Panc1 (cell line): ENCODE results near the gene GSC2. TPM values are rescaled to one million over a fixed set of nuclear protein-coding genes. Genes with fewer than 3 reads are reported as not detected.

ENCODE experiments used
- ATAC-seq: fragments of 200-7000 bp; cut with Tn5 transposase; 2 replicates; pipeline ENCODE4 v1.9.1; 2020; ENCODE audit warnings: mild to moderate bottlenecking, moderate library complexity
- BruUV-seq: library from RNA; stranded (reverse); fragments of 400-500 nt; replicated peaks from 2 replicates; lab custom pipeline; 2021; lab: Mats Ljungman, UMichigan
- CTCF ChIA-PET: fragments of 300-600 bp; sonication (Branson Sonifier 250); formaldehyde crosslinking; loops from one replicate; lab custom pipeline; 2022; ENCODE audit warnings: antibody characterized with exemption; lab: Charles Lee
- POLR2A ChIA-PET: fragments of 300-600 bp; sonication (Branson Sonifier 250); formaldehyde crosslinking; loops from one replicate; lab custom pipeline; 2022; ENCODE audit warnings: antibody characterized with exemption; lab: Charles Lee
- DNase-seq: peaks from one replicate; pipeline ENCODE4 v3.0.0-alpha.2; 2010; ENCODE audit warnings: low read depth, low spot score
- H3K27ac ChIP-seq: 2 replicates; pipeline ENCODE4 v1.5.1; 2011; ENCODE audit warnings: mild to moderate bottlenecking, low read length, inconsistent platforms
- H3K27me3 ChIP-seq: fragments of 200-500 bp; sonication (Bioruptor generic); 2 replicates; pipeline ENCODE4 v1.6.0; 2014; ENCODE audit warnings: low read length, inconsistent platforms; ENCODE audit not compliant: control insufficient read depth, insufficient read depth
- H3K36me3 ChIP-seq: fragments of 200-500 bp; sonication (Bioruptor generic); 2 replicates; pipeline ENCODE4 v1.5.1; 2014; ENCODE audit warnings: inconsistent platforms, mild to moderate bottlenecking, low read length, moderate library complexity; ENCODE audit not compliant: control insufficient read depth, insufficient read depth
- H3K4me1 ChIP-seq: 2 replicates; pipeline ENCODE4 v1.5.1; 2011; ENCODE audit warnings: inconsistent platforms, mild to moderate bottlenecking, low read length, moderate library complexity; ENCODE audit not compliant: control insufficient read depth, insufficient read depth
- H3K4me3 ChIP-seq, 2 experiments: 2 replicates each; pipeline ENCODE4 v1.5.1; 2011 to 2012; ENCODE audit warnings: low read depth in 2 of 2, low read length in 2 of 2, mild to moderate bottlenecking in 2 of 2, inconsistent platforms in 1 of 2, moderate library complexity in 1 of 2
- H3K9me3 ChIP-seq: fragments of 200-500 bp; sonication (Bioruptor generic); 2 replicates; pipeline ENCODE4 v1.5.1; 2014; ENCODE audit warnings: low read depth, mild to moderate bottlenecking, inconsistent platforms, low read length, moderate library complexity; ENCODE audit not compliant: control insufficient read depth, insufficient read depth
- POLR2AphosphoS5 ChIP-seq: IDR thresholded peaks from 2 replicates; pipeline ENCODE4 v1.6.1; 2012; ENCODE audit warnings: mild to moderate bottlenecking, low read depth, low read length, moderate library complexity
- SIN3A ChIP-seq: IDR thresholded peaks from 2 replicates; pipeline ENCODE4 v1.6.1; 2012; ENCODE audit warnings: low read depth, mild to moderate bottlenecking, low read length, moderate library complexity, borderline replicate concordance; ENCODE audit not compliant: insufficient read depth
- TCF7L2 ChIP-seq: IDR thresholded peaks from 2 replicates; pipeline ENCODE4 v1.6.1; 2011; ENCODE audit warnings: mild to moderate bottlenecking, low read depth, low read length, inconsistent platforms
- in situ Hi-C: cut with HindIII; loops from 2 replicates; pipeline ENCODE4 v1.10.0; 2016; ENCODE audit warnings: low sequenced_read_pairs, low pct_unique_long_range_greater_than_20kb
- intact Hi-C: fragments of 100-400 bp; cut with micrococcal nuclease; formaldehyde crosslinking; loops from one replicate; pipeline ENCODE4 v1.10.0; 2022; ENCODE audit not compliant: unreplicated experiment
- total RNA-seq: library from RNA; stranded (reverse); gene quantifications from one replicate; pipeline ENCODE4 v1.2.1, GENCODE V29; 2021; ENCODE audit not compliant: unreplicated experiment
- TF ChIP-seq, protein P1 (sequence below), 2 experiments: IDR thresholded peaks; 2 replicates each; pipeline ENCODE4 v1.6.1; 2011 to 2012; ENCODE audit warnings: low read depth in 2 of 2, control low read depth in 1 of 2, low read length in 1 of 2, mild to moderate bottlenecking in 1 of 2, moderate library complexity in 1 of 2; ENCODE audit not compliant: insufficient read depth in 1 of 2
- TF ChIP-seq, protein P2 (sequence below): fragments of 450-650 bp; IDR thresholded peaks from 2 replicates; pipeline ENCODE4 v1.5.1; 2017; ENCODE audit warnings: mild to moderate bottlenecking

GSC2 gene
- total RNA-seq, 1 experiment from 2014 or later: 0.23 TPM

DNA sequence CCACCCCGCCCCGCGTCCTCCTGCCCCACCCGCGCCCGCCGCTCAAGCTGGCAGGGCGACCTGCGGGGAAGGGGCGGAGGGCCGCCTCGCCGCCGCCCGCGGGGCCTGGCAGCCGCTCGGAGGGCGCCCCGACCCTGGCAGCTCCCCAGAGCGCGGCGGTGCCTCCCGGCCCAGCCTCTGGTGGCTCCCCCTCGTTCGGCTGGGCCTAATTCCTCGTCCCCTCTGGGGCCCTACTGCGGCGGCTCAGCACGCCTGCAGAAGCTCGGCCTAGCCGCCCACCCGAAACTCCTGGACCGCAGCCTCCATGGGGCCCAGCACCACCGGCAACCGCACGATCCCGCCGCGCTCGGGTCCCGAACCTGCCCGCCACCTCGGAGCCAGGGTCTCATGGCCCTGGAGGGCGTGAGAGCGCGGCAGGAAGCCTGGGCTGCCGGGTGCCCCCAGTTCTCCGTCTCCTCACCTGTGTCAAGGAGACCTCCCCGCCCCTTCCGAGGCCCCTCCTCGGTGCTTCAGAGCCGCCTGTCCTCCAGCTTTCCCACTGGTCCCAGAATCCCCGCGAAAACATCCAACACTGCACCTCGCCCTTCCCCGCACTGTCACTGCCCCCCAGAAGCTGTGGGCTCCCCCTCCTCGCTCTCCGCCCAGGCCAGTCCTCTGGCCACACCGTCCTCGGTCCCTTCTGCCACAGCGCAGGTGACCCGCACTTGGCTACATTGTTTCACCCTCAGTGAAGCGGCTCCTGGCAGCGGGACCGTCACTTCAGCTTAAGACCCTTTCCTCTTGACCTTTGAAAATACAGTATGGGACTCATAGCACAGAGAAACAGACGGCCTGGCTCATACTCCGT lies 613 bp upstream of the GSC2 start:
- ATAC-seq: no peak
- no TSS peak for BruUV-seq
- Histone ChIP-seq H3K27me3 (no peaks in the 10 kb centered on the region; the same call in 1 of the 2 replicates), H3K4me1 (no peaks in the 10 kb centered on the region), H3K4me3 (no peak overlapping the region), H3K36me3 (no peaks in the 10 kb centered on the region), H3K27ac (no peak overlapping the region), H3K9me3 (no peaks in the 10 kb centered on the region)
- TF ChIP-seq, protein P1, sequence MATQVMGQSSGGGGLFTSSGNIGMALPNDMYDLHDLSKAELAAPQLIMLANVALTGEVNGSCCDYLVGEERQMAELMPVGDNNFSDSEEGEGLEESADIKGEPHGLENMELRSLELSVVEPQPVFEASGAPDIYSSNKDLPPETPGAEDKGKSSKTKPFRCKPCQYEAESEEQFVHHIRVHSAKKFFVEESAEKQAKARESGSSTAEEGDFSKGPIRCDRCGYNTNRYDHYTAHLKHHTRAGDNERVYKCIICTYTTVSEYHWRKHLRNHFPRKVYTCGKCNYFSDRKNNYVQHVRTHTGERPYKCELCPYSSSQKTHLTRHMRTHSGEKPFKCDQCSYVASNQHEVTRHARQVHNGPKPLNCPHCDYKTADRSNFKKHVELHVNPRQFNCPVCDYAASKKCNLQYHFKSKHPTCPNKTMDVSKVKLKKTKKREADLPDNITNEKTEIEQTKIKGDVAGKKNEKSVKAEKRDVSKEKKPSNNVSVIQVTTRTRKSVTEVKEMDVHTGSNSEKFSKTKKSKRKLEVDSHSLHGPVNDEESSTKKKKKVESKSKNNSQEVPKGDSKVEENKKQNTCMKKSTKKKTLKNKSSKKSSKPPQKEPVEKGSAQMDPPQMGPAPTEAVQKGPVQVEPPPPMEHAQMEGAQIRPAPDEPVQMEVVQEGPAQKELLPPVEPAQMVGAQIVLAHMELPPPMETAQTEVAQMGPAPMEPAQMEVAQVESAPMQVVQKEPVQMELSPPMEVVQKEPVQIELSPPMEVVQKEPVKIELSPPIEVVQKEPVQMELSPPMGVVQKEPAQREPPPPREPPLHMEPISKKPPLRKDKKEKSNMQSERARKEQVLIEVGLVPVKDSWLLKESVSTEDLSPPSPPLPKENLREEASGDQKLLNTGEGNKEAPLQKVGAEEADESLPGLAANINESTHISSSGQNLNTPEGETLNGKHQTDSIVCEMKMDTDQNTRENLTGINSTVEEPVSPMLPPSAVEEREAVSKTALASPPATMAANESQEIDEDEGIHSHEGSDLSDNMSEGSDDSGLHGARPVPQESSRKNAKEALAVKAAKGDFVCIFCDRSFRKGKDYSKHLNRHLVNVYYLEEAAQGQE (IDR thresholded peaks at IDR 0.05; ENCODE audit: insufficient read depth in 1 of 2, low read depth in 2 of 2, low read length in 1 of 2): no peak
- TF ChIP-seq POLR2AphosphoS5: no peak
- TF ChIP-seq, protein P2, sequence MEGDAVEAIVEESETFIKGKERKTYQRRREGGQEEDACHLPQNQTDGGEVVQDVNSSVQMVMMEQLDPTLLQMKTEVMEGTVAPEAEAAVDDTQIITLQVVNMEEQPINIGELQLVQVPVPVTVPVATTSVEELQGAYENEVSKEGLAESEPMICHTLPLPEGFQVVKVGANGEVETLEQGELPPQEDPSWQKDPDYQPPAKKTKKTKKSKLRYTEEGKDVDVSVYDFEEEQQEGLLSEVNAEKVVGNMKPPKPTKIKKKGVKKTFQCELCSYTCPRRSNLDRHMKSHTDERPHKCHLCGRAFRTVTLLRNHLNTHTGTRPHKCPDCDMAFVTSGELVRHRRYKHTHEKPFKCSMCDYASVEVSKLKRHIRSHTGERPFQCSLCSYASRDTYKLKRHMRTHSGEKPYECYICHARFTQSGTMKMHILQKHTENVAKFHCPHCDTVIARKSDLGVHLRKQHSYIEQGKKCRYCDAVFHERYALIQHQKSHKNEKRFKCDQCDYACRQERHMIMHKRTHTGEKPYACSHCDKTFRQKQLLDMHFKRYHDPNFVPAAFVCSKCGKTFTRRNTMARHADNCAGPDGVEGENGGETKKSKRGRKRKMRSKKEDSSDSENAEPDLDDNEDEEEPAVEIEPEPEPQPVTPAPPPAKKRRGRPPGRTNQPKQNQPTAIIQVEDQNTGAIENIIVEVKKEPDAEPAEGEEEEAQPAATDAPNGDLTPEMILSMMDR: no peak
- no peak for TF ChIP-seq TCF7L2
- no peak for TF ChIP-seq SIN3A
- ChIA-PET CTCF (no interaction called here), POLR2A (no interaction called here)
- no peak for DNase-seq
- intact Hi-C loops: no loop called here
- in situ Hi-C loops: no loop called here

DNA sequence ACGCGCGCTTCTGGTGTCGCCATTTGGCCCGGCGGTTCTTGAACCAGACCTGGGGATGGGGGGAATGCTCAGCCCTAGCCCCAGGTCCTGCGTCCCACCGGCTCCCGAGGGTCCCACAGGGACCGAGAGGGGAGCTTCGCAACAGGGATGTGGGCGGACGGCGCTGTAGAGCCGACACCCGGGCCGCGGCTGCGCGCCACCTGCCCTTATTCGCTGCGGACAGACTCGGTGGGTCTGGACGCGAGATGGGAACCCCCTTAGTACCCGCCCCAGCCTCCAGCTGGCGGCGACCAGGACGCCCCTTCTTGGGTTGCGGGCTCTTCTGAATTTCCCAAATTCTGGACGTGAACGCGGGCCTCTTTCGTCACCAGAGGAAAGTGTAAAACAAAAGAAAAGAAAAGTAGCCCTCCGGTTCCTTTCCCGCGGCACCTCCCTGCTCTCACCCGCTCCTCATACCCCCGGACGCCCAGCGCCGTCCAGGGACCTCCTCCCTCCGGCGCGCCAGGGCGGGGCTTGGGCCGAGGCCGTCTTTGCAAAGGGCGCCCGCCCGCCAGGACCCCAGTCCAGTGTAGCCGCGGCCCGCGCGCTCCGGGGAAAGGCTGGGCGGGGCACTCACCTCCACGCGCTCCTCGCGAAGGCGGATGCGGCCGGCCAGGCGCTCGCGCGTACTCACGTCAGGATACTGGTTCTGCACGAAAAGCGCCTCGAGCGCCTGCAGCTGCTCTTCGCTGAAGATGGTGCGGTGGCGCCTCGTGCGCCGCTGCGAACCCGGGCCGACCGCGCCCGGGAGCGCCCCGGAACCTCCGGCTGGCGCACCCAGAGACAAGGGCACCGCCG lies 827 bp downstream of the GSC2 start:
- intact Hi-C loops: no loop called here
- TF ChIP-seq, protein P2: no peak
- TF ChIP-seq TCF7L2 (no peak), SIN3A (no peak), POLR2AphosphoS5 (no peak)
- TF ChIP-seq, protein P1 (IDR thresholded peaks at IDR 0.05; ENCODE audit: insufficient read depth in 1 of 2, low read depth in 2 of 2, low read length in 1 of 2): no peak
- POLR2A ChIA-PET: no interaction called here
- DNase-seq (no peak), ATAC-seq (peak; percentile 36; the same call in 1 of the 2 replicates)
- no peaks in the 10 kb centered on the region; the same call in 1 of the 2 replicates for H3K27me3 ChIP-seq
- peak overlapping the region; percentile 18 to 21; a peak in 2 of 4 replicates for H3K4me3 ChIP-seq
- no peaks in the 10 kb centered on the region; the same call in 1 of the 2 replicates for H3K36me3 ChIP-seq
- no peak overlapping the region for H3K27ac ChIP-seq
- no peaks in the 10 kb centered on the region for H3K4me1 ChIP-seq
- CTCF ChIA-PET: interaction anchor here (0.6 kb wide), 1 partner anchor 192 kb away, joined by 4 read pairs; no protein-coding TSS in a partner anchor
- in situ Hi-C loops: no loop called here
- no peaks in the 10 kb centered on the region for H3K9me3 ChIP-seq
- BruUV-seq: no TSS peak
